ENCODE measurements around the gene GBA3. TPM values are rescaled to one million over a fixed set of nuclear protein-coding genes. Genes with fewer than 3 reads are reported as not detected.

GBA3 gene
- total and polyA plus RNA-seq, 2 experiments from 2014 or later: not detected

- Histone ChIP-seq H3K4me2 (no peak overlapping the region), H3K79me2 (replicated peaks; ENCODE audit: insufficient read depth) (no peaks in the 10 kb centered on the region), H3F3A (replicated peaks; ENCODE audit: low read depth) (no peaks in the 10 kb centered on the region), H2AFZ (no peak overlapping the region), H3K4me3 (no peak overlapping the region), H3K36me3 (ENCODE audit: insufficient read depth) (0 out of 2 replicates have a peak, but pooled peaks cover 2% of the 10 kb centered on the region), H3K27me3 (ENCODE audit: insufficient read depth) (no peaks in the 10 kb centered on the region), H3K9me2 (ENCODE audit: insufficient read depth) (peaks cover 9% of the 10 kb centered on the region), H3K27ac (ENCODE audit: low read depth) (no peak overlapping the region), H4K20me1 (replicated peaks; ENCODE audit: insufficient read depth) (no peaks in the 10 kb centered on the region), H3K4me1 (ENCODE audit: insufficient read depth) (peaks cover 4% of the 10 kb centered on the region; the same call in 1 of the 2 replicates)
- ATAC-seq: no peak
- Mint-ChIP-seq H3K27ac (no peak overlapping the region), H3K4me3 (no peak overlapping the region), H3K36me3 (ENCODE audit: low read depth) (no peaks in the 10 kb centered on the region), H3K27me3 (ENCODE audit: insufficient read depth, low read depth, poor library complexity) (no peaks in the 10 kb centered on the region), H3K9me3 (peaks cover 14% of the 10 kb centered on the region; the same call in 2 of the 3 replicates), H3K4me1 (peaks cover 2% of the 10 kb centered on the region; the same call in 1 of the 3 replicates)
- DNase-seq (ENCODE audit: low spot score): peak; percentile 6
- no peak for TF ChIP-seq ZNF331 (CRISPR knock-in tag; IDR thresholded peaks at IDR 0.05; ENCODE audit: low read depth)
- no peak for TF ChIP-seq EZH2 (IDR thresholded peaks at IDR 0.05; ENCODE audit: low read depth, unreplicated experiment)
- no peak for TF ChIP-seq POLR2AphosphoS5 (IDR thresholded peaks at IDR 0.05; ENCODE audit: low read depth)
- no peak for TF ChIP-seq EZH2phosphoT487 (IDR thresholded peaks at IDR 0.05; ENCODE audit: unreplicated experiment)
- no peak for TF ChIP-seq ZNF462 (CRISPR knock-in tag; IDR thresholded peaks at IDR 0.05)
- TF ChIP-seq REST (IDR thresholded peaks at IDR 0.05; ENCODE audit: unreplicated experiment): no peak
- TF ChIP-seq ZNF114 (CRISPR knock-in tag; IDR thresholded peaks at IDR 0.05): no peak
- TF ChIP-seq NANOG (IDR thresholded peaks at IDR 0.05; ENCODE audit: borderline replicate concordance): no peak
- TF ChIP-seq ETS1 (IDR thresholded peaks at IDR 0.05): no peak
- no peak for TF ChIP-seq CREB1 (CRISPR knock-in tag; IDR thresholded peaks at IDR 0.05; ENCODE audit: low read depth)
- TF ChIP-seq JUNB (IDR thresholded peaks at IDR 0.05; ENCODE audit: unreplicated experiment): no peak
- no peak for TF ChIP-seq STAT1 (IDR thresholded peaks at IDR 0.05; ENCODE audit: unreplicated experiment)
- no peak for TF ChIP-seq CTCF (conservative IDR thresholded peaks at IDR 0.05; ENCODE audit: low read depth in 2 of 2)
Measured at GRCh38 chr4:22778547-22779163, 85.9 kb downstream of the GBA3 start.
